Endothelial cell (in vitro differentiated cells): ENCODE results near the gene RDM1. TPM values are rescaled to one million over a fixed set of nuclear protein-coding genes. Genes with fewer than 3 reads are reported as not detected.

Source experiments
- DNase-seq: peaks from one replicate; pipeline ENCODE4 v3.0.0; 2021; ENCODE audit warnings: low spot score
- H3K27ac Mint-ChIP-seq: one replicate; pipeline ENCODE4 v1.8.0; 2021; ENCODE audit warnings: mixed read lengths, inconsistent platforms; ENCODE audit not compliant: unreplicated experiment
- H3K27me3 Mint-ChIP-seq: one replicate; pipeline ENCODE4 v1.8.0; 2021; ENCODE audit warnings: mild to moderate bottlenecking, moderate library complexity, mixed read lengths, inconsistent platforms; ENCODE audit not compliant: unreplicated experiment
- H3K36me3 Mint-ChIP-seq: one replicate; pipeline ENCODE4 v1.8.0; 2021; ENCODE audit warnings: mild to moderate bottlenecking, low read depth, mixed read lengths, inconsistent platforms; ENCODE audit not compliant: unreplicated experiment
- H3K4me1 Mint-ChIP-seq: one replicate; pipeline ENCODE4 v1.8.0; 2021; ENCODE audit warnings: mild to moderate bottlenecking, mixed read lengths, inconsistent platforms; ENCODE audit not compliant: unreplicated experiment
- H3K4me3 Mint-ChIP-seq: one replicate; pipeline ENCODE4 v1.8.0; 2021; ENCODE audit warnings: mild to moderate bottlenecking, mixed read lengths, inconsistent platforms; ENCODE audit not compliant: unreplicated experiment
- H3K9me3 Mint-ChIP-seq: one replicate; pipeline ENCODE4 v1.8.0; 2021; ENCODE audit warnings: mixed read lengths, inconsistent platforms; ENCODE audit not compliant: unreplicated experiment
- total RNA-seq: library from RNA; stranded (reverse); fragmentation: NEBNext Ultra II Directional; extraction: Animal tissue kit (Norgen Biotek cat#: 25700); gene quantifications from one replicate; pipeline ENCODE4 v1.2.1, GENCODE V29; 2021; ENCODE audit not compliant: unreplicated experiment
- TF ChIP-seq, protein P1 (sequence below): fragments of 200-600 bp; sonication (generic); IDR thresholded peaks from one replicate; pipeline ENCODE4 v1.5.0; 2021; ENCODE audit warnings: antibody characterized with exemption; ENCODE audit not compliant: unreplicated experiment

RDM1 gene
- total RNA-seq, 1 donor from 2014 or later: 0.67 TPM

DNA sequence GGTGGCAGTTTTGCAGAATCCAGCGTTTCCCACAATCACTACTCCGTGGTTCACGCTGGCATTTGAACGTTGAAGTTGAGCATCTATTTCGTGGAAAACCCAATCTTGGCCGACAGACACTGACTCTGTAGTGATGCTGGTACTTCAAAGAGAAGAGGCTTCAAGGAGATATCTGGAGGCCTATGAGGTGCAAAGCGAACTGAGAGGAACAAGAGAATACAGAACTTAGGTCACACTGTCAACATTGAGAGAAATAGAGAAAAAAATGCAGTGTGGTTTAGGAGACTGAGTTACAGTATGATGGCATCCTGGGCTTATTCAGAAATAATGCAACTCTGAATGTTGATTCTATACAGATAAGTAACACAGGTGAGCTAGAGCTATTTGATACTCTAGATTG lies 34.7 kb upstream of the RDM1 start:
- no peak for DNase-seq
- Mint-ChIP-seq H3K27me3 (no peaks in the 10 kb centered on the region), H3K9me3 (no peaks in the 10 kb centered on the region), H3K4me1 (no peaks in the 10 kb centered on the region), H3K36me3 (no peaks in the 10 kb centered on the region), H3K27ac (no peak overlapping the region), H3K4me3 (no peak overlapping the region)
- TF ChIP-seq, protein P1, sequence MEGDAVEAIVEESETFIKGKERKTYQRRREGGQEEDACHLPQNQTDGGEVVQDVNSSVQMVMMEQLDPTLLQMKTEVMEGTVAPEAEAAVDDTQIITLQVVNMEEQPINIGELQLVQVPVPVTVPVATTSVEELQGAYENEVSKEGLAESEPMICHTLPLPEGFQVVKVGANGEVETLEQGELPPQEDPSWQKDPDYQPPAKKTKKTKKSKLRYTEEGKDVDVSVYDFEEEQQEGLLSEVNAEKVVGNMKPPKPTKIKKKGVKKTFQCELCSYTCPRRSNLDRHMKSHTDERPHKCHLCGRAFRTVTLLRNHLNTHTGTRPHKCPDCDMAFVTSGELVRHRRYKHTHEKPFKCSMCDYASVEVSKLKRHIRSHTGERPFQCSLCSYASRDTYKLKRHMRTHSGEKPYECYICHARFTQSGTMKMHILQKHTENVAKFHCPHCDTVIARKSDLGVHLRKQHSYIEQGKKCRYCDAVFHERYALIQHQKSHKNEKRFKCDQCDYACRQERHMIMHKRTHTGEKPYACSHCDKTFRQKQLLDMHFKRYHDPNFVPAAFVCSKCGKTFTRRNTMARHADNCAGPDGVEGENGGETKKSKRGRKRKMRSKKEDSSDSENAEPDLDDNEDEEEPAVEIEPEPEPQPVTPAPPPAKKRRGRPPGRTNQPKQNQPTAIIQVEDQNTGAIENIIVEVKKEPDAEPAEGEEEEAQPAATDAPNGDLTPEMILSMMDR: no peak

DNA sequence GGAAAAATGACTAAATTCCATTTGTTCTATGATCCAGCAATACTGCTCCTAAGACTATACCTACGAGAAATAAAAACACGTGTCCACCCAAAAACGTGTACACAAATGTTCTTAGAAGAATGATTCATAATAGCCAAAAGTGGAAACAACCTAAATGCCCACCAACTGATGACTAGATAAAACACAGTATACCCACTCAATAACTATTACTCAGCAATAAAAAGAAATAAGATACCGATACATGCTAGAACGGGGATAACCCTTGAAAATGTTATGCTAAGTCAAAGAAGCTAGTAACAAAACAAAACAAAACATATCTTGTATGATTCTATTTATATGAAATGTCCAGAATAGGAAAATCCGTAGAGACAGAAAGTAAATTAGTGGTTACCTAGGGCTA lies 33.1 kb upstream of the RDM1 start:
- Mint-ChIP-seq H3K9me3 (no peaks in the 10 kb centered on the region), H3K36me3 (no peaks in the 10 kb centered on the region), H3K27ac (no peak overlapping the region), H3K27me3 (no peaks in the 10 kb centered on the region), H3K4me3 (no peak overlapping the region), H3K4me1 (no peaks in the 10 kb centered on the region)
- TF ChIP-seq, protein P1: no peak
- no peak for DNase-seq

DNA sequence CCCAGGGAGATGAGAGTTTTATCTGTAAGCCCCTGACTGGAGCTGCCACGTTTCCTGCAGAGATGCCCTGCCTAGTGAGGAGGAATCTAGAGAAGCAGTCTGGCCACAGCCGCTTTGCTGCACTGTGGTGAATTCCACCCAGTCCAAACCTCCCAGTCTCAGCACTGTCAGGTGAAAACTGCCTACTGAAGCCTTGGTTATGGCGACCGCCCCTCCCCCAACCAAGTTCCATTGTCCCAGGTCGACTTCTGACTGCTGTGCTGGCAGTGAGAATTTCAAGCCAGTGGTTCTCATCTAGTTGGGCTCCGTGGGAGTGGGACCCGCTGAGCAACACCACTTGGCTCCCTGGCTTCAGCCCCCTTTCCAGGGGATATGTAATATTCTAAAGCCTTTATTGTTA lies 23.1 kb upstream of the RDM1 start:
- DNase-seq: no peak
- Mint-ChIP-seq H3K36me3 (no peaks in the 10 kb centered on the region), H3K27ac (no peak overlapping the region), H3K27me3 (peaks cover 1% of the 10 kb centered on the region), H3K4me3 (no peak overlapping the region), H3K4me1 (no peaks in the 10 kb centered on the region), H3K9me3 (no peaks in the 10 kb centered on the region)
- TF ChIP-seq, protein P1: no peak

DNA sequence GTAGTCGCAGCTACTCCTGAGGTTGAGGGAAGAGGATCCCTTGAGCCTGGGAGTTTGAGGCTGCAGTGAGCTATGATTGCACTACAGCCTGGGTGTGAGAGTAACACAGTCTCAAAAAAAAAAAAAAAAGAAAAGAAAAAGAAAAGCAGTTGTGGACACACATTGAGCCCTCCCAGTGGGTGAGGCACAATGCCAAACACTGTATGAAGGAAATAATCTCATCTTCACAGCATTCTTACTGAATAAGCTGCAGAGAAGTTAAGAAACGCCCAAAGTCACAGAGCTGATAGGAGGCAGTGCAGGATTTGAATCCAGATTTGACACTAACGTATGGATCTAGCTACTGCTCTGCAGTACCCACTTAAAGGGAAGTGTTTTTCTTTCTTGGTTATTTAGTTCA lies 18.8 kb upstream of the RDM1 start:
- no peaks in the 10 kb centered on the region for H3K9me3 Mint-ChIP-seq
- H3K4me1 Mint-ChIP-seq: no peaks in the 10 kb centered on the region
- TF ChIP-seq, protein P1: no peak
- no peak for DNase-seq
- no peak overlapping the region for H3K4me3 Mint-ChIP-seq
- H3K27me3 Mint-ChIP-seq: peaks cover 2% of the 10 kb centered on the region
- H3K27ac Mint-ChIP-seq: no peak overlapping the region
- no peaks in the 10 kb centered on the region for H3K36me3 Mint-ChIP-seq

DNA sequence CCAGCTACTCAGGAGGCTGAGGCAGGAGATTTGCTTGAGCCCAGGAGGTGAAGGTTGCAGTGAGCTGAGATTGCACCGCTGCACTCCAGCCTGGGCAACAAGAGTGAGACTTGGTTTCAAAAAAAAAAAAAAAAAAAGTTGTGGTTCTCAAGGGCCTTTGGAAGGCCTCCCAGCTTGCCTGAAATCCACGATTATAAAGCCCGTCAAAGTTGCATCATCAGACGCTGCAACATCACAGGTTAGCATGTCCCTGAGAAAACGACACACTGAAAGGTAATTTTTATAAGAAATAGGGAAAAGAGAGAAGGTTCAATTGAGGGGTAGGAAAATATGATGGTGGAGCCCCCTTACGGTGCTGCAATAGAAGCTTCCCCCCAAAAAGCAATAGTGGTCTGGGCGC lies 17.5 kb upstream of the RDM1 start:
- H3K4me3 Mint-ChIP-seq: no peak overlapping the region
- DNase-seq: no peak
- H3K36me3 Mint-ChIP-seq: no peaks in the 10 kb centered on the region
- H3K9me3 Mint-ChIP-seq: no peaks in the 10 kb centered on the region
- H3K4me1 Mint-ChIP-seq: no peaks in the 10 kb centered on the region
- TF ChIP-seq, protein P1: no peak
- H3K27ac Mint-ChIP-seq: no peak overlapping the region
- peaks cover 2% of the 10 kb centered on the region for H3K27me3 Mint-ChIP-seq
